Left renal cortex interstitium (tissue), 4 donors: Measurements from ENCODE around the gene L1CAM. TPM values are rescaled to one million over a fixed set of nuclear protein-coding genes. Genes with fewer than 3 reads are reported as not detected.

Experiments
- DNase-seq, 4 donors: peaks; one replicate each; pipeline ENCODE4 v3.0.0-alpha.2; 2013; ENCODE audit warnings: low read depth in 4 of 4, low spot score in 2 of 4, missing footprints in 1 of 4
- polyA plus RNA-seq, 4 donors: library from polyadenylated mRNA; unstranded; fragments of 120-200 nt; gene quantifications; one replicate each; pipeline ENCODE4 v1.2.1, GENCODE V29; 2013; ENCODE audit not compliant: insufficient read length in 4 of 4

L1CAM gene
- polyA plus RNA-seq, 4 donors = 44.5 to 68.5 (median 54.5) TPM

DNA sequence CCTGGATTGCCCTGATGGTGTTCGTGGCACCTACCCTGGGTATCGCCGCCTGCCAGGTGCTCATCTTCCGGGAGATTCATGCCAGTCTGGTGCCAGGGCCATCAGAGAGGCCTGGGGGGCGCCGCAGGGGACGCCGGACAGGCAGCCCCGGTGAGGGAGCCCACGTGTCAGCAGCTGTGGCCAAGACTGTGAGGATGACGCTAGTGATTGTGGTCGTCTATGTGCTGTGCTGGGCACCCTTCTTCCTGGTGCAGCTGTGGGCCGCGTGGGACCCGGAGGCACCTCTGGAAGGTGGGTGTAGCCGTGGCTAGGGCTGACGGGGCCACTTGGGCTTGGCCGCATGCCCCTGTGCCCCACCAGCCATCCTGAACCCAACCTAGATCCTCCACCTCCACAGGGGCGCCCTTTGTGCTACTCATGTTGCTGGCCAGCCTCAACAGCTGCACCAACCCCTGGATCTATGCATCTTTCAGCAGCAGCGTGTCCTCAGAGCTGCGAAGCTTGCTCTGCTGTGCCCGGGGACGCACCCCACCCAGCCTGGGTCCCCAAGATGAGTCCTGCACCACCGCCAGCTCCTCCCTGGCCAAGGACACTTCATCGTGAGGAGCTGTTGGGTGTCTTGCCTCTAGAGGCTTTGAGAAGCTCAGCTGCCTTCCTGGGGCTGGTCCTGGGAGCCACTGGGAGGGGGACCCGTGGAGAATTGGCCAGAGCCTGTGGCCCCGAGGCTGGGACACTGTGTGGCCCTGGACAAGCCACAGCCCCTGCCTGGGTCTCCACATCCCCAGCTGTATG is 20.3 kb upstream of the L1CAM start:
- DNase-seq = no peak

- DNase-seq = no peak
These were observed 19.6 kb upstream of the L1CAM start for GRCh38 chrX:153905481-153906095.

DNA sequence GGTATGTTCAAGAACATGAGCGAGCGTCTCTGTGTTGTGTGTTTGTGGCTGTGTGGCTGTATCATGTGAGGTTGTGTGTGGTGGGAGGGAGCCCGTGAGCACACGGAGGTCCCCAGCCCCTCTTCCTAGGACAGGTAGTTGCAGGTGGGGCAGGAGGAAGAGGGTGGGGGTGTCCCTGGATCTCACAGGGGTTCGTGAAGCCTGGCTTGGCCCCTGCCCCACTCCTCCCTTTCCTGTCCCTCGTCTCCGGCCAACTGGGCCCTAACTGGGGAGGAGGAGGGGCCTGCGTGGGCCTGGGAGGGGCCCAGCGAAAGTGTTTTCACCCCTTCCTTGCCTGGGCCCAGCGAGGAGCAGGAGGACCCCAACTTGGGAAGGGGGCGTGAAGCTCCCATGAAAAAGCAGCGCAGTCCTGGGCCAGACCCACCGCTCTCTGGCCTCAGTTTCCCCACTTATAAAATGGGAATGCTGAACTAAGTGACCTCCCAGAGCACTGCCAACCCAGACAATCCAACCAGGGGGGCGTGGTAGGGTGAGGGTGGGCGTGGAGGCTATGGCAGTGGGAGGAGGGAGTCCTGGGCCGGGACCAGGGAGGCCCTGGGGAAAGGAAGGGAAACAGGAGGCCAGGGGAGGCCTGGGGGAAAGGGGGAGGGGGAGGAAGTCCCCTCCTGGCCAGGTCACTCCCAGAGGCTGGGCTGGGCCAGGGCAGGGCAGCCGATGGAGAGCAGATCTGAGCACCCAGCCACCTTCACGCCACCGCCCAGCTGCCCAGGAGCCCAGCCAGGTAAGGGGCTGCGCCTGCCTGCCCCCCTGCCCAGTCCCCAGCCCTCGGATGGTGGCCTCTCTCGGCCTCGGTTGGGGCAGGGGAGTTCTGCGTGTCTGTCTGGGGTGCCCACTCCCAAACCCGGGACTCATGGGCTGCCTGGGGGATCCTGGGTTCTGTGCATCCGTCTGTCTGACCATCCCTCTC is 18.3 kb upstream of the L1CAM start, which contains the start of gene AVPR2:
Gene AVPR2, plus strand, starts transcription at position 683 of the 967 bp plus-strand sequence. CDS start 473 bp downstream, outside the sequence.
- no peak for DNase-seq

DNA sequence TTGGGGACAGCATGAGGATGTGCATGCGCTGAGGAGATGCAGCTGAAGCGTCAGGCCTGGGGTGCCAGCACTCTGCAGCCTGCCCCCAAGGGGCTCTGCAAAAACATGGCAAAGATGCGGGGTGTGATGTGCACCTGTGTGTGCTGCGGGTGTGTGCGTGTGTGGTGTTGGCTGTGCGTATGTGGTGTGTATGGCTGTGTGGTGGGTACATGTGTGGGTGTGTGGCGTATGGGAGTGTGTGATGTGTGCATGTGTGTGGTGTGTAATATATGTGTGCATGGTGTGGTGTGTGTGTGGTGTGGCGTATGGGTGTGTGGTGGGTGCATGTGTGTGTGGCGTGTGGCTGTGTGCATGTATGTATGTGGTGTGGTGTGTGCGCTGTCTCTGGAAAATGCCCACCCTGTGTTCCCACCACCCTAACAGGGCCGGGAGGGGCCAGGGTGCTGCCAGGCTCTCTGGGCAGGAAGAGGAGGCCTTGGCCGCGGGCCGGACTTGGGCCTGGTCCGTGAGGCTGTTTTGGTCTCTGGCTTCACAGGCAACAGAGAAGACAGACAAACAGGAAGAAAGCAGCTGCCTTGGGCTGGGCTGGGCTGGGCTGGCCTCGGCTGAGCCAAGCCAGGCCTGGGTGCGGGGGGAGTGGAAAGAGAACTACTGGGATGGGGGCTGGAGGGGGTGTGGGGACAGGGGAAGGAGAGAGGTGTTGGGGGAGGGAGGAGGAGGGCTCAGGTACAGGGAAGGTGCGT is 17.4 kb upstream of the L1CAM start:
- no peak for DNase-seq

DNA sequence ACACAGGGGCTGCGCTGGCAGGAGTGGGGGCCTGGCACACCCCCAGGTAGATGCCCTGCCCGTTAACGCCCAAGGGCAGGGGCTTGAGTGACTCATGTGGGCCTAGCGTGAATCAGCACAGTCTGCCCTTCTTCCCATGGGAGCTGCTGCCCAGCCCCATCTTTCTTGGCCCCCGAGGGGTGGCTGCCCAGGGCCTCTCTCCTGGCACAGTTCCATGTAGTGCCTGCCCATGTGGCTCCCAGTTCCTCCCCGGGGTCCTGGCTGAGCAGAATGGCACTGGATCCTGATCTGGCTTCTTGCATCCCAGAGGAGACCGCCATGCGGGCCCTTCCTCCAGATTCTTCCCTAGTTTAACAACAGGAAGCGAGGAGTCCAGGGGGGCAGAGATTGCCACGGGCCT is 16.4 kb upstream of the L1CAM start:
- DNase-seq = no peak

- no peak for DNase-seq
These were observed 15.8 kb upstream of the L1CAM start for GRCh38 chrX:153901753-153902140.

DNA sequence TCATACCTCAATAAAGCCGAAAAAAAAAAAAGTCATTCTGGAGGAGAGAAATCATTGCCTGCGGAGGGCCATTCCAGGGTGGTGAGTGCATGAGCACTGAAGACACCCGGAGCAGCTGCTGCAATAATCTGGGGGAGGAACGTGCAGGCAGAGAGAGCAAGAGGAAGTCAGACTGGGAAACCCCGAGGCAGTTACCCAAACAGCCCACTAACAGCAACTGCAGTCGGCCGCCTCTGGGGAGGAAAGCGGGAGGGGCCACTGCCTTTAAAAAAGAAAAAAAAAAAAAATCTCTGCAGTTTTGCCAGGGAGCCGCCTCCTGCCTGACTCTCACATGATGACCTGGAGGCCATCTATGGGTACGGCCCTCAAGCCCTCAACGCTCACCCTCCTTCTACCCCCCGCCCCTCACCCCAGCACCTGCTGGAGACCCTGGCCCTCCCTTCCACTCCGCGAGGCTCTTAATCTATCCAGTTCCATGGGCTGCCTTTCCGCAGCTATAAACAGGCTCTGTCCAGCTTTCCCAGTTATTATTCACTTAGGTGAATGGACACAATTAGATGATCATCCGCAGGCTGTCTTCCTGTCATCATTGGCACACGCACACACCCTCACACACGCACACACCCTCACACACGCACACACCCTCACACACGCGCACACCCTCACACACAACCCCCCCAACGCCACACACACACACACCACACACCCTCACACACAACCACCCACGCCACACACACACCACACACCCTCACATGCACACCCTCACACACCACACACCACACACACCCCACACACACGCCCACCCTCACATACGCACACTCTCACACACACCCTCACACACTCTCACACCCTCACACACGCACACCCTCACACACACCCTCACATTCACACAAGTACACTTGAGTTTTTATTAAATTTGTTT is 15.1 kb upstream of the L1CAM start:
- DNase-seq = no peak

- DNase-seq = no peak
These were observed 11.9 kb upstream of the L1CAM start for GRCh38 chrX:153897899-153898298.

DNA sequence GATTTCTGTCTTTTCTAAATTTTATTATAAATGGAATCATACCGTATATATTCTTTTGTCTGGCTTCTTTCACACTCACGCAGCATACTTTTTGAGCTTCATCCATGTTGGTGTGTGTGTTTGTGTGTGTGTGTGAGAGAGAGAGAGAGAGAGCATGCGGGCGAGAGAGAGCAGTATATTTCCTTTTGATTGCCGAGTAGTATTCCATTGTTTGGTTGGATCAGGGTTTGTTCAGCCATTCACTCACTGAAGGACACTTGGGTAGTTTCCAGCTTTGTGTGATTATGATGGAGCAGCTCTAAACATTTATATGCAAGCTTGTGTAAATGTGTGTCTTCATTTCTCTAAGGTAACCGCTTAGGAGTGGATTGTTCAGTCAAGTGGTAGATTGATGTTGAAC is 3.1 kb upstream of the L1CAM start:
- DNase-seq = no peak

DNA sequence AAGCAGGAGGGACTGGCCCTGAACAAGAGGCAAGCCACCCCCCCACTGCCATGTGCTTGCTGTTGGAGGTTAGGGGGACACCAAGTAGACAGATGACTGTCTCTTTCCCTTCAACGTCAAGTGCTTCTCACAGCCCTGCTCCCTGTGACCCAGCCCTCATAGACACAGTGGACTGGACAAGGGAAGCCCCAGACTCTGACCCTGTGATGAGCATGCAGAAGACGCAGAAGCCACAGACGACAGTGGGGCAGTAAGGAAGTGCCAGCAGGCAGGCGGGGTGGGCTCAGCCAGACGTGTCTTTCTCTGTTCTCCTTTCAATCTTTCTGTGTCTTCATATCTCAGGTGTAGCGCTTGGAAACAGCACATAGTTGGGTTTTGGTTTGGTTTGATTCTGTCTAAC is 2.4 kb upstream of the L1CAM start:
- DNase-seq = no peak

GRCh38 chrX:153887385-153887784 is 1.4 kb upstream of the L1CAM start:
- DNase-seq = no peak

DNA sequence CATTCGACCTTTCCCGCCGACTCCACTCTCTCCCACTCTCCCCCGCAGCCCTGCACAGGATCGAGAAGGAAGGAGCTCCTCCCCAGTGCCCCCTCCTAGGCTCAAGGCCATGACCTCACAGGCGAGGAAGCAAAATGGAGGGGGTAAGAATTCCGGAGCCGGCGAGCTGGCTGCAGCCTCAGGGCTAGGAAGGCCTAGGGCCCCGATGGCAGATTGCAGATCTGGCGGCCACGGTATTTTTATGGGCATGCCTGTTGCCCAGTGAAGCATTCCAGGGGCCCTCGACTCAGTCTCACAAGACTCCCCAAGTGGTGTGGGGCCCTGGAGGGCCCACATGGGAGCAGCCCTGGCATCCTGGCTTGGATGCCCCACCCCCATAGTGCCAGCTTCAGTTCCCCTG is 942 bp upstream of the L1CAM start:
- DNase-seq = no peak

- DNase-seq = no peak
These were observed 675 bp downstream of the L1CAM start for GRCh38 chrX:153885208-153885787.

DNA sequence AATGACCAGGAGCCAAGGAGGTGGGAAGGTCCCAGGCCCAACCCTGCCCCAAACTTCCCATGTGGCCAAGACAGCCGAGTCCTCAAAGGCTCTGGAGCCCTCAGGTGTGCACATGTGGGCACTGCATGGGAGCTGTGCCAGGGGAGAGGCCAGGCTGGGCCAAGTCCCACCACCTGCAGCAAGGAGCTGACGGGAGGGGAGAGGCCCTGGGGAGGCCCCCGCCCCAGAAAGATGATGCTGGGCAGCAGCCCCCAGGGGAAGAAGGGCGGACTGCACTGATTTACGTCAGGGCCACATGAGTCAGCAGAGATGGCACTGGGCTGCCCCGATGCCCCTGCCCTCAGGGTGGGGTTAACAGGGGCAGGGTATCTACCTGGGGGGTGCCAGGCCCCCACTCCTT is 1.4 kb downstream of the L1CAM start:
- no peak for DNase-seq

GRCh38 chrX:153884136-153884535 is 1.8 kb downstream of the L1CAM start:
- DNase-seq = no peak

DNA sequence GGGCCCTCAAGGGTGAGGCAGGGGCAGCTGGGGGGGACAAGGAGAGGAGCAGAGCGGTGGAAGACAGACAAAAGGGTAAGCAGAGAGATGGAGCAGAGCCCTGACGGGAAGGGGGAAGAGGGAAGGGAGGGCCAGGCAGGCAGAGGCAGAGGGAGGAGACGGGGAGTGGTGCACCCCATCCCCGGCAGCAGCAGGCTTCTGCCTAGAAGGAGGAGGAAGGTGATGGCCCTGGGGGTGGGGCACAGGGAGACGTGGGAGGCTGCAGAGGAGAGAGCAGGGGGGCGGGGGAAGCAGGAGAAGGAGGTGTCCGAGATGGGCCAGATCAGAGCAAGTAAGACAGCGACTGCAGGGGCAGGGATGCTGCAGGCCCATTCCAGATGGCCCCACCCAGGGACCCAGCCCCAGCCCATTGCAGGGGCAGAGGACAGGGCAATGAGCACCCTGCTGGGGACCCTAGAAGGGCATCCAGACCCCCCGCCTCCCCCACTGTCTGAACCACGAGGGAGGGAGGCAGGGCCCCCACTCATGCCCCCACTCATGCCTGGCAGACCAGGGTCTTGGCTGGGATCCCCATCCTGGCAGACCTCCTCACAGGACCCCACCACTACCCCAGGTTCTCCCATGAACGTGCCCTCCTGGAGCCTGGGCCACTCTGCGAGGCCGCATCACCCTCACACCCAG is 2.7 kb downstream of the L1CAM start:
- DNase-seq = no peak

DNA sequence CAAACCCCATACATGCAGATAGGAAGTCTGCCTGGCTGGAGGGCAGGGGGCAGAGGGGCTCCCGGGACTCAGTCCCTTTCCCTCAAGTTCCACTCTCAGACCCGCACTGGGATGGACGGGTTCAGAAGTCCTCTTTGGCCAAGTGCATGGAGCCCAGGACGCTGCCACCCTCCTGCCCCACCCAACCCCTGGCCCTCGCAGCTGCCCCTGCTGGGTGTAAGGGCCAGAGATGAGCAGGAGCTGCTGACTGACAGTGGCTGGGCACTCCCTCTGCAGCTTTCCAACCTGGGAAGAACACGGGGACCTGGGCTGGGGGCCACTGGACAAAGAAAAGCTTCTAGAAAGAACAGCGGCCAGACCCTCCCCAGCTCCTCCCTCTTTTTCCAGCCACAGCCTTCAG is 3.4 kb downstream of the L1CAM start:
- no peak for DNase-seq

GRCh38 chrX:153882086-153882498 is 3.9 kb downstream of the L1CAM start:
- DNase-seq = no peak
